ENCODE data around the gene MFAP2. TPM values are rescaled to one million over a fixed set of nuclear protein-coding genes. Genes with fewer than 3 reads are reported as not detected.

The MFAP2 gene
- total RNA-seq, 1 experiment from 2014 or later, result 152 TPM

DNA sequence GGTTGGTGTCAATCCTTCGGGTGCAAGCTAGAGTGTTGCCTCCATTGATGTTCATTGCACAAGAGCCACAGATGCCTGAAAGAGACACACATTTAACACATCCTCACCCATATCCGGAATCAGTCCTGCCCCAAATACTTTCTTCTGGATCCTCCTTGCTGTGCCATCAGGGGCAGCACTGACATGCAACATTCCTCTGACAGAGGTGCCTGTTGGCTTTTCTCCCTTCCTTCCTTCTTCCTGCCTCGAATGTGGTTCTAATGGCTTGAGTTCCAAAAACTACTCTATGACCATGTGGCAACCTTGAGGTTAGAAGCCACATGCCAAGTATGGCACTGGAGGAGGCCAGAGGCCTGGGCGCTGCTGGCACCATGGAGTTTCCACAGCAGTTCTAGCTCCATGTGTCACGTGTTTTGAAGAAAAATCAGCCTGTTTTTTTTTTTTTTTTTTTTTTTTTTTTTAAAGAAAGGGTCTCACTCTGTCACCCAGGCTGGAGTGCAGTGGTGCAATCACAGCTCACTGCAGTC is 48.3 kb upstream of the MFAP2 start:
- Histone ChIP-seq H4K5ac (ENCODE audit: insufficient read length, low read depth, low read length) (no peak overlapping the region), H2AFZ (ENCODE audit: low read length) (no peak overlapping the region), H3K9me3 (ENCODE audit: control insufficient read depth, low read depth, low read length) (no peaks in the 10 kb centered on the region), H3K27ac (ENCODE audit: insufficient read length, low read depth, low read length) (no peak overlapping the region), H3K27me3 (ENCODE audit: insufficient read depth, low read length) (no peaks in the 10 kb centered on the region), H3K4ac (ENCODE audit: low read depth, low read length) (no peak overlapping the region), H3K18ac (ENCODE audit: insufficient read length, low read depth, low read length) (no peak overlapping the region), H3K14ac (ENCODE audit: insufficient read depth, low read length) (no peak overlapping the region), H2BK15ac (ENCODE audit: low read depth, low read length) (no peak overlapping the region), H4K91ac (ENCODE audit: insufficient read length, low read depth, low read length) (no peak overlapping the region), H2BK120ac (ENCODE audit: low read depth, low read length, poor library complexity, severe bottlenecking) (no peak overlapping the region), H4K8ac (replicated peaks; ENCODE audit: insufficient read length, low read depth, low read length) (no peak overlapping the region), H3T11ph (ENCODE audit: low read length) (no peak overlapping the region), H2BK12ac (ENCODE audit: insufficient read length, low read depth, low read length) (no peak overlapping the region), H3K4me2 (ENCODE audit: insufficient read depth, insufficient read length, low read length) (no peak overlapping the region), H2AK5ac (ENCODE audit: insufficient read length, low read length) (no peak overlapping the region), H3K79me2 (ENCODE audit: insufficient read depth, low read length) (no peaks in the 10 kb centered on the region), H2BK5ac (ENCODE audit: insufficient read length, low read length) (no peak overlapping the region), H4K20me1 (ENCODE audit: control insufficient read depth, insufficient read depth, insufficient read length) (no peaks in the 10 kb centered on the region), H3K9ac (ENCODE audit: extremely low read depth, insufficient read length, low read length) (no peak overlapping the region), H3K23ac (ENCODE audit: insufficient read length, low read depth, low read length) (no peak overlapping the region), H2BK20ac (ENCODE audit: low read depth, low read length, poor library complexity, severe bottlenecking) (no peak overlapping the region), H3K56ac (ENCODE audit: insufficient read length, low read depth, low read length) (no peak overlapping the region), H3K4me1 (ENCODE audit: insufficient read depth, low read length) (no peaks in the 10 kb centered on the region), H3K23me2 (ENCODE audit: insufficient read length, low read depth, low read length, poor library complexity, severe bottlenecking) (no peaks in the 10 kb centered on the region), H3K79me1 (ENCODE audit: insufficient read depth, low read depth, low read length, poor library complexity, severe bottlenecking) (no peaks in the 10 kb centered on the region)
- peaks cover 0 to 5% of the 10 kb centered on the region in 2 experiments; a peak in 1 of 4 replicates for H3K4me1 Mint-ChIP-seq
- no peak for DNase-seq
- no peaks in the 10 kb centered on the region for H3K27me3 Mint-ChIP-seq (ENCODE audit: low read depth)
- H3K4me3 Mint-ChIP-seq, result no peak overlapping the region
- H3K9me3 Mint-ChIP-seq, result no peaks in the 10 kb centered on the region
- WGBS (ENCODE audit: extremely low coverage, insufficient read length, low lambda C conversion rate), result no CpG with 5 or more reads among the region's 5 CpGs
- peak overlapping the region in 1 of 3 experiments; percentile 3; a peak in 2 of 7 replicates for H3K27ac Mint-ChIP-seq
- TF ChIP-seq, protein P1, sequence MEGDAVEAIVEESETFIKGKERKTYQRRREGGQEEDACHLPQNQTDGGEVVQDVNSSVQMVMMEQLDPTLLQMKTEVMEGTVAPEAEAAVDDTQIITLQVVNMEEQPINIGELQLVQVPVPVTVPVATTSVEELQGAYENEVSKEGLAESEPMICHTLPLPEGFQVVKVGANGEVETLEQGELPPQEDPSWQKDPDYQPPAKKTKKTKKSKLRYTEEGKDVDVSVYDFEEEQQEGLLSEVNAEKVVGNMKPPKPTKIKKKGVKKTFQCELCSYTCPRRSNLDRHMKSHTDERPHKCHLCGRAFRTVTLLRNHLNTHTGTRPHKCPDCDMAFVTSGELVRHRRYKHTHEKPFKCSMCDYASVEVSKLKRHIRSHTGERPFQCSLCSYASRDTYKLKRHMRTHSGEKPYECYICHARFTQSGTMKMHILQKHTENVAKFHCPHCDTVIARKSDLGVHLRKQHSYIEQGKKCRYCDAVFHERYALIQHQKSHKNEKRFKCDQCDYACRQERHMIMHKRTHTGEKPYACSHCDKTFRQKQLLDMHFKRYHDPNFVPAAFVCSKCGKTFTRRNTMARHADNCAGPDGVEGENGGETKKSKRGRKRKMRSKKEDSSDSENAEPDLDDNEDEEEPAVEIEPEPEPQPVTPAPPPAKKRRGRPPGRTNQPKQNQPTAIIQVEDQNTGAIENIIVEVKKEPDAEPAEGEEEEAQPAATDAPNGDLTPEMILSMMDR (conservative IDR thresholded peaks at IDR 0.05), result no peak
- H3K36me3 Mint-ChIP-seq (ENCODE audit: insufficient read depth in 1 of 3, low read depth in 3 of 3), result peaks cover 13 to 66% (median 46%) of the 10 kb centered on the region in 3 experiments; a peak in 6 of 7 replicates

All from H9 (cell line).